ENCODE measurements around the gene SHKBP1.
"Not testable (repeated sequence)": the region's sequence is repeated elsewhere in the genome, so short reads cannot be mapped to it uniquely, and the experiment has no call there.

SHKBP1 gene

DNA sequence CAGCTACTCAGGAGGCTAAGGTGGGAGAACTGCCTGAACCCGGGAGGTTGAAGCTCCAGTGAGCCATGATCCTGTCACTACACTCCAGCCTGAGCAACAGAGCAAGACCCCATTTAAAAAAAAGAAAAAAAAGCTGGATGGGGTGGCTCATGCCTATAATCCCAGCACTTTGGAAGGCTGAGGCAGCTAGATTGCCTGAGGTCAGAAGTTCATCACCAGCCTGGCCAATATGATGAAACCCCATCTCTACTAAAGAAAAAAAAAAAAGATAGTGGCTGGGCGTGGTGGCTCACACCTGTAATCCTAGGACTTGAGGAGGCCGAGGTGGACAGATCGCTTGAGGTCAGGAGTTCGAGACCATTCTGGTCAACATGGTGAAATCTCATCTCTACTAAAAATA, 39.5 kb downstream of the SHKBP1 start:
- no peak for DNase-seq

DNA sequence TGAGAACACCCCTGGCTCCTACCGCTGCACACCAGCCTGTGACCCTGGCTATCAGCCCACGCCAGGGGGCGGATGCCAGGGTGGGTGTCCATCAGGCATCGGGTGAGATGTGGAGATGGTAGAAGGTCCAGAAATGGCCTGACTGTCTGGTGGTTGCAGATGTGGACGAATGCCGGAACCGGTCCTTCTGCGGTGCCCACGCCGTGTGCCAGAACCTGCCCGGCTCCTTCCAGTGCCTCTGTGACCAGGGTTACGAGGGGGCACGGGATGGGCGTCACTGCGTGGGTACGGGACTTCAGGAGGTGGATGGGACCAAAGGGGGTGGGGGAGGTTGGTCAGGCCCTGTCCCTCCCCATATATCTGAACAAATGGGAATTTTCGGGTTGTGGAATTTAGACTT, 40.3 kb downstream of the SHKBP1 start:
- DNase-seq = no peak

DNA sequence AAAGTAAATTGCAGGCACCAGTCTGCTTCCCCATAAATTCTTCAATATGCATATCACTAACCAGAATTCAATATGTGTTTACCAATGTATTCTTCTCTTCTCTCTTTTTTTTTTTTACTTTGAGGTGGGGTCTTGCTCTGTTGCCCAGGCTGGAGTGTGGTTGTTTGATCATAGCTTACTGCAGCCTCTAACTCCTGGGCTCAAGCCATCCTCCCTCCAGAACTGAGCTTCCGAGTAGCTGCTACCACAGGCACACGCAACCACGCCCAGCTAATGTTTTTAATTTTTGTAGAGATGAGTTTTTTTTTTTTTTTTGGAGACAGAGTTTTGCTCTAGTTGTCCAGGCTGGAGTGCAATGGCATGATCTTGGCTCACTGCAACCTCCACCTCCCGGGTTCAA, 41.3 kb downstream of the SHKBP1 start:
- no peak for DNase-seq

DNA sequence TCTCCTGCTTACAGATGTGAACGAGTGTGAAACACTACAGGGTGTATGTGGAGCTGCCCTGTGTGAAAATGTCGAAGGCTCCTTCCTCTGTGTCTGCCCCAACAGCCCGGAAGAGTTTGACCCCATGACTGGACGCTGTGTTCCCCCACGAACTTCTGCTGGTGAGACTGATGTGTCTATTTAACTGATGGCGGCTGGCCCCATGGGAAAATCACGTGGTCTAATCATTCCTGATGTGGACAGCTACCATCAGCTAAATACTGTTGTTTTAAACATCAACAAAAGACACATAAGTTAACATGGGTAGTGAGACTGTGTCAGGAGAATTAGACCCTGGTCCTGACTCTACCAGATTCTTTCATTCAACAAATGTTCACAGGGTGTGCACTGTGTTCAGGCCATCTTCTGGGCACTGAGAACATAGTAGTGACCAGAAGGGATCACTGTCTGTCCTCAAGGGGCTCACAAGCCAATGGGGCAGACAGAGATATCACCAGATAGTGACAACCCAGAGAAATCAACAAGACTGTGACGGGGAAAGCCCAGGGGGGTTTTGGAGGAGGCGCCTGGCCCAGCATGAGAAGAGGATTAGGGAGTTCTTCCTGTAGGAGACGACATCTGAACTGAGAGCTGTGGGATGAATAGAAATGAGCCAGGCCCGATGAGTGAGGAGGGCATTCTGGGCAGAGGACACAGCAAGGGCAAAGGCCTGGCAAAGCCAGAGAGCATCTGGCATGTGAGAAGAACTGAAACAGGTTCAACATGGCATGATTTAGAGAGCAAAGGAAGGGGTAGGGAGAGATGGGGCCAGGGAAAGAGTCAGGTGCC, 42.9 kb downstream of the SHKBP1 start:
- no peak for DNase-seq

DNA sequence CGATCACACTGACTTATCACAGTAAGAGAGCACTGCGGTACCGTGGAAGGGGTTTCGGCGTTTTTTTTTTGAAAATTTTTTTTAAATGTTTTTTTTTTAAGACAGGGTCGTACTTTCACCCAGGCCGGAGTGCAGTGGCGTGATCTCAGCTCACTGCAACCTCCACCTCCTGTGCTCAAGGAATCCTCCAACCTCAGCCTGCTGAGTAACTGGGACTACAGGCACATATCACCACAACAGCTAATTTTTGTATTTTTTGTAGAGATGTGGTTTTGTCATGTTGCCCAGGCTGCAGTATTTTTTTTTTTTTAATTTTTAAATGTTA, 43.5 kb downstream of the SHKBP1 start:
- no peak for DNase-seq

DNA sequence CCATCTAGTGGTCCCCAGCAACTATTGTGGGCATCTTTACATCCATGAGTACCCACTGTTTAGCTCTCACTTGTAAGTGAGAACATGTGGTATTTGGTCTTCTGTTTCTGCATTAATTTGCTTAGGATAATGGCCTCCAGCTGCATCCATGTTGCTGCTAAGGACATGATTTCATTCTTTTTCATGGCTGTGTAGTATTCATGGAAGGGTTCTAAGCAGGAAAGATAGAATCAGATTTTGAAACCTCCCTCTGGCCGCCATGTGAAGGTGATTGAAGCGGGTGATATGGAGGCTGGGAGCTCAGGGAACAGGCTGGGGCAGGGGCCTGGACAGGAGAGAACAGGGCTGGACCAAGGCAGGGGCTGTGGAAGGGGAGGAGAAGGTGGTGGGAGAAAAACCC, 44.6 kb downstream of the SHKBP1 start:
- DNase-seq = no peak

DNA sequence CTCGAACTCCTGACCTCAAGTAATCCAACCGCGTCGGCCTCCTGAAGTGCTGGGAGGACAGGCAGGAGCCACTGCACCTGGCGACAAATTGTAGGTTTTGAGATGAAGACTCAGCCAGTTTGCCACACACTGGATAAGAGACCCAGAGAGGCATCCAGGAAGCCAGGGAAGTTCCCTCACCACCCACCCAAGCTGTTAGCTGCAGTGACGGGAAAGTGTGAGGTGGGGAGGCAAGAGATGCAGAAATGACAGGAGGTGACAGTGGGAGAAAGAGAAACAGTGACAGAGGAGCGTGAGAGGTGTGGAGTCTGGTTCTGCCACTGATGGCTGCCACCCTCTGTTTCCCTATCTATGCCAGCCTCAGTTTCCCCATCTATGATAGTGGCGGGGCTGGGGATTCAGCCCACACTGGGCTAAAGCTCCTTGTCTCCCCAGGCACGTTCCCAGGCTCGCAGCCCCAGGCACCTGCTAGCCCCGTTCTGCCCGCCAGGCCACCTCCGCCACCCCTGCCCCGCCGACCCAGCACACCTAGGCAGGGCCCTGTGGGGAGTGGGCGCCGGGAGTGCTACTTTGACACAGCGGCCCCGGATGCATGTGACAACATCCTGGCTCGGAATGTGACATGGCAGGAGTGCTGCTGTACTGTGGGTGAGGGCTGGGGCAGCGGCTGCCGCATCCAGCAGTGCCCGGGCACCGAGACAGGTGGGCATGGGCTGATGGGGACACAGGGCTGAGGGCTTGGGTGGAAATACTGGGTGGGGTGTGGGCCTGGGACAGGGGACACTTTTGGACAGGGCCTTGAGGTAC, 45.5 kb downstream of the SHKBP1 start:
- DNase-seq = no peak

DNA sequence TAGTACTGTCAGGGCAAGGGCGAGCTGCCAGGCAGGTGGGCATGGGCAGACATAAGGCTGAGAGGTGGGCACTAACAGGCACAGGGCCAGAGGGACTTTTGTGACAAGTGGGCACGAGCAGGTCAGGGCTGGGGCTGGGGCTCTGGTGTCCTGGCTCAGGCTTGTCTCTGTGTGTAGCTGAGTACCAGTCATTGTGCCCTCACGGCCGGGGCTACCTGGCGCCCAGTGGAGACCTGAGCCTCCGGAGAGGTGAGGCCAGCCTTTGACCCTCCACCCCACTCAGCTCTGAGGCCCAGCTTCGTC, 46.1 kb downstream of the SHKBP1 start:
- DNase-seq = no peak

DNA sequence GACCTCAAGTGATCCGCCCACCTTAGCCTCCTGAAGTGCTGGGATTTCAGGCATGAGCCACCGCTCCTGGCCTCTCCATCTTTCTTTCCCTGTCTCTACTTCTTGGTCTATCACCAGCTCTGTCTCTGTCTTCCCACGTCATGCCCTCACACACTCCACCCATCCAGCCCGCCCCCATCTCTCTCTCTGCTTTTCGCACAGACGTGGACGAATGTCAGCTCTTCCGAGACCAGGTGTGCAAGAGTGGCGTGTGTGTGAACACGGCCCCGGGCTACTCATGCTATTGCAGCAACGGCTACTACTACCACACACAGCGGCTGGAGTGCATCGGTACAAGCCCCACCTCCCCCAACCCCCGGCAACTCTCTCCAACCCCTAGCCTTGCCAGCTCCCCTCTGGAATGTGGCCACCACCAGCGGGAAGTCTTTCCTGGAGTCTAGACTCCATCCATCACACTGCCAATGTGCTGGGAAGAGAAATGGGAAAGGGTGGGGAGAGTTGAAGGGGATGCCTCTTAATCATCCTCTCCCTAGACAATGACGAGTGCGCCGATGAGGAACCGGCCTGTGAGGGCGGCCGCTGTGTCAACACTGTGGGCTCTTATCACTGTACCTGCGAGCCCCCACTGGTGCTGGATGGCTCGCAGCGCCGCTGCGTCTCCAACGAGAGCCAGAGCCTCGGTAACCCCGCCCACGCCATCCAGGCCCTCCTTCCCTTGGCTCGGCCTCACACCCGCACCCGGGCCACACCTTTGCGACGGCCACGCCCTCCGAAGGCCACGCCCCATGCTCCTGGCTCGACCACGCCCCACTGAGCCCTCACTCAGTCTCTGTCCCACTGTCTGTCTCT, 47.0 kb downstream of the SHKBP1 start:
- DNase-seq = no peak

DNA sequence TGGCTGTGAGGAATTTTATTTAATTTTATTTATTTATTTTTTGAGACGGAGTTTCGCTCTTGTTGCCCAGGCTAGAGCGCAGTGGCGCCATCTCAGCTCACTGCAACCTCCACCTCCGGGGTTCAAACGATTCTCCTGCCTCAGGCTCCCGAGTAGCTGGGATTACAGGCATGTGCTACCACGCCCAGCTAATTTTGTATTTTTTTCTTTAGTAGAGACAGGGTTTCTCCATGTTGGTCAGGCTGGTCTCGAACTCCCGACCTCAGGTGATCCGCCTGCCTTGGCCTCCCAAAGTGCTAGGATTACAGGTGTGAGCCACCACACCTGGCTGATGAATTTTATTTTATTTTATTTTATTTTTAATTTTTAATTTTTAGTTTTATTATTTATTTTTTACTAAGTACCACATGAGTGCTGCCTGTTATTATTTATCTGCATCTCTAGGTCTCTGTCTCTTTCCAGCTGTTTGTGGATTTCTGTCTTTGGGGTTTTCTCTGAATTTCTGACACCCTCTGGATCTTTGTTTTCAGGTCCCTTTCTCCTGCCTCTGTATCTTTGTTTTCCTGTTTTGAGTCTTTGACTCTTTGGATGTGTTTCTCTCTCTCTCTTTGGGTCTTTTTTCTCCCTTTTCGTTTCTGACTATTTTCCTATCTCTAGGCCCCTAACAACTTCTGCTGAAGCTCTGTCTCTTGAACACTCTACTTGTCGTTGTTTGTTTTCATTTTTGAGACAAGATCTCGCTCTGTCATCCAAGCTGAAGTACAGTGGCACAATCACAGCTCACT, 47.9 kb downstream of the SHKBP1 start:
- DNase-seq = not testable (repeated sequence)

DNA sequence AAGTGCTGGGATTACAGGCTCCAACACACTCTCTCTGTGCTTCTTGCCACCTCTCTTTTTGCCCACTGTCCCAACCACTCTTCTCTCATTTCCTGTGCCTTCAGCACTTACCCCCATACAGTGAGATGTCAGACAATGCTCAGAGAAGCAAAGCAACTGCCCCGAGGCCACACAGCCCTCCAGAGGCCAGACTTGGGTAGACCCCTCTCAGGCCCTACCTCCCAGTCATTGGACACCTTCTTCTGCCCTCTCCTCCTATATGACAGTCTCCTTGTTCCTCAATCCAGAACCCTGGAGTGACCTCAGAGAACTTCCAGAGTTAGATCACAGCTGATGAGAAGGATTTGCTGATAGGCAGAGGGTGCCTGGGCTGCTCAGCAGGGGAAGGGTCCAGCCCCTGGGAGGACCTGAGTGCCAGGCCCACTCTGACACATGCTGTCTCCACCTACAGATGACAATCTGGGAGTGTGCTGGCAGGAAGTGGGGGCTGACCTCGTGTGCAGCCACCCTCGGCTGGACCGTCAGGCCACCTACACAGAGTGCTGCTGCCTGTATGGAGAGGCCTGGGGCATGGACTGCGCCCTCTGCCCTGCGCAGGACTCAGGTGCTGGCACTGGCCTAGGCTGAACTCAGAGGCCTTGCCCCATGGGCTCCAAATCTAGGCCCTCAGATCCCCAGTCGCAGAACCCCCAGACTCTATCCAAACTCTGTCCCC, 48.9 kb downstream of the SHKBP1 start:
- DNase-seq = no peak

DNA sequence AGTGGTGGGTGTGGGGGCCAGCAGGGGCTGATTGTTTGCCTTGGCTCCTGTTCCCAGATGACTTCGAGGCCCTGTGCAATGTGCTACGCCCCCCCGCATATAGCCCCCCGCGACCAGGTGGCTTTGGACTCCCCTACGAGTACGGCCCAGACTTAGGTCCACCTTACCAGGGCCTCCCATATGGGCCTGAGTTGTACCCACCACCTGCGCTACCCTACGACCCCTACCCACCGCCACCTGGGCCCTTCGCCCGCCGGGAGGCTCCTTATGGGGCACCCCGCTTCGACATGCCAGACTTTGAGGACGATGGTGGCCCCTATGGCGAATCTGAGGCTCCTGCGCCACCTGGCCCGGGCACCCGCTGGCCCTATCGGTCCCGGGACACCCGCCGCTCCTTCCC, 50.2 kb downstream of the SHKBP1 start:
- no peak for DNase-seq

DNA sequence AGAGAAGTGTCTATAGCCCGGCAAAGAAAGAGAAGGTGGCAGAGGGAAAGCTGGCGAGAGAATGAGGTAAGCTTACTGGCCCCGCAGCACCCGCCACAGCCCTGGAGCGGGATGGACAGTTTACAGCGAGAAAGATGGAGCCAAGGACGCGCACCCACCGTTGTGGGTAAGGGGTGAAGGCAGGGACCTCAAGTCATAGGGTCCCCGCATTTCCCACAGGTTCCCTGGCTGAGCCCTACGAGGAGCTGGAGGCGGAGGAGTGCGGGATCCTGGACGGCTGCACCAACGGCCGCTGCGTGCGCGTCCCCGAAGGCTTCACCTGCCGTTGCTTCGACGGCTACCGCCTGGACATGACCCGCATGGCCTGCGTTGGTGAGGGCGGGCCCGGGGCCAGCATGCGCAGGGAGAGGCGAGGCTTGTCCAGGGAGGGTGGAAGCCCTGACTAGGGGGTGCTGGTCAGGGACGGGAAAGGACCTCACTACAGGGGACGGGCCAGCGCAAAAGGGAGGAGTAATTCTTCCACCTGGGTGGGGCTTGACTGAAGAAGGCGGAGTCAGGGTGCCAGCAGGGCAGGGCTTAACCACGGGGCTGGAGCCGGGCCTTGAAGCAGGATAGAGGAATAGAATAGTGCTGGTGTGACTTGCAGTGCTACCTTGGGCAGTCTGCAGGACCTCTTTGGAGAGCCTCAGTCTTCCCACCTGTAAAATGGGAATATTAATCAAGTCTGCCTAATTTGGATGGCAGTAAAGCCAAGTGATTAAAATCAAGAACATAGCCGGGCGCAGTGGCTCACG, 51.0 kb downstream of the SHKBP1 start:
- DNase-seq = no peak

DNA sequence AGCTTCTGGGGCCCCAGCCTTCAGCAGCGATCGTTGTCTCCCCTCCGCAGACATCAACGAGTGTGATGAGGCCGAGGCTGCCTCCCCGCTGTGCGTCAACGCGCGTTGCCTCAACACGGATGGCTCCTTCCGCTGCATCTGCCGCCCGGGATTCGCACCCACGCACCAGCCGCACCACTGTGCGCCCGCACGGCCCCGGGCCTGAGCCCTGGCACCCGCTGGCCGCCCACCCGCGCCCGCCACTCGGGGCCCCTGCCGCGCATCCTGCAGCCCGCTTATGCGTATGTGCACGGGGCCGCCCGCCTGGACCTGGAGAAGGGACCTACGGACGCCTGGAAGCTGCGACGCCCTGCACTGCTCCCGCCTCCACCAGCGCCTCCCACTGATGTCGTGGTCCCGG, 52.7 kb downstream of the SHKBP1 start:
- DNase-seq = no peak

DNA sequence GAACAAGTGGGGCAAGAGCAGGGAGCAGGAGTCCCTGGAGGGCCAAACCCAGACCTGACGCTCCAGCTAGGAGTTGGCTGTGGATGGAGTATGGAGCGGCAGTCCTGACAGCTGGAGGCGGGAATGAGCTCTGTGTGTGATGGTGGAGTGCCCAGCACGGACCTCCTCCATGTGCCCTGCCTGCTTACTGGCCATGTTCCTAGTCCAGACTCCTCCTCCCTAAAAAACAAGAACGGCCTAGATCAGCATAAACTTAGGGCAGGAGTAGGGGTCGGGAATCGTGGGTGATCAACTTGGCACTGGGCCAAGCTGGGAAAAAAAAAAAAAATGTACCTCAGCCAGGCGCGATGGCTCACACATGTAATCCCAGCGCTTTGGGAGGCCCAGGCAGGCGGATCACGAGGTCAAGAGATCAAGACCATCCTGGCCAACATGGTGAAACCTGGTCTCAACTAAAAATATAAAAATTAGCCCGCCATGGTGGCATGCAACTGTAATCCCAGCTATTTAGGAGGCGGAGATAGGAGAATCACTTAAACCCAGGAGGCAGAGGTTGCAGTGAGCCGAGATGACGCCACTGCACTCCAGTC, 54.0 kb downstream of the SHKBP1 start:
- DNase-seq = no peak

DNA sequence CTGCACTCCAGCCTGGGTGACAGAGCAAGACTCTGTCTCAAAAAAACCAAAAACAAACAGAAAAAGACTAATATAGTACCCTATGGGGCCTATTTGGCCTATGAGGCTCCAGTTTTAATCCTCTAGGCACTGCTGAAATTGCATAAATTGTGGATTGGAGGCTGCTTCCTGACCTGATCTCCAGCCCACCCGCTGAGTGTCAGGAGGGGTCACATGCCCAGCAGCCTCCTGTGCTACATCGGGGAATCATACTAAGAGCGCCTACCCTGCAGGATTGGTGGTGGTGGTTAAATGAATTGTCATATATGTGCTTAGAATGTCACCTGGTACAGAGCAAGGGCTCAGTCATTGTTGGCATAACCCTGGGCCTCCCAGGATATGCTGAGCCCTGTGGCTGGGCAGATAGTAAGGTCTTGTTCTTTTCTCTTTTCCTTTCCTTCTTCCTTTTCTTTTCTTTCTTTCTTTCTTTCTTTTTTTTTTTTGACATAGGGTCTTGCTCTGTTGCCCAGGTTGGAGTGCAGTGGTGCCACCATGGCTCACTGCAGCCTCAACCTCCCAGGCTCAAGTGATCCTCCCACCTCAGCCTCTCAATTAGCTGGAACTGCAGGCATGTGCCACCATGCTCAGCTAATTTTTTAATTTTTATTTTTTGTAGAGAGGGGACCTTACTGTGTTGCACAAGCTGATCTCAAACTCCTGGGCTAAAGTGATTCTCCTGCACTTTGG, 55.8 kb downstream of the SHKBP1 start:
- no peak for DNase-seq

DNA sequence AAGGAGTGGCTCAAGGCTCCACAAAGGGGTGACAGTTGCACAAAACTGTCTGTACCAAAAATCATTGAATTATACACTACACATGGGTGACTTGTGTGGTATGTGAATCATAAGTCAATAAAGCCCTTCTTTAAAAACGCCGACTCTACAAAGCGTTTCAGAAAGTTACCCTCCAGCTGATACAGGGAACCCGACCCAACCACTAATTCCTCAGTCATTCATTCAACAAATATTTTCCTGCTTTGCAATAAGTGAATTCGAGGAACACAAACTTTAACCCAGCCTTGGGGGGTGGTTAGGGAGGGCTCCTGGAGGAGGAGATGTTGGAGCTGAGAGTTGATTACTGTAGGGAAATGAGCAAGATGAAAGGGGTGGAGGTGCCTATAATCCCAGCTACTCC, 56.5 kb downstream of the SHKBP1 start:
- DNase-seq = no peak

DNA sequence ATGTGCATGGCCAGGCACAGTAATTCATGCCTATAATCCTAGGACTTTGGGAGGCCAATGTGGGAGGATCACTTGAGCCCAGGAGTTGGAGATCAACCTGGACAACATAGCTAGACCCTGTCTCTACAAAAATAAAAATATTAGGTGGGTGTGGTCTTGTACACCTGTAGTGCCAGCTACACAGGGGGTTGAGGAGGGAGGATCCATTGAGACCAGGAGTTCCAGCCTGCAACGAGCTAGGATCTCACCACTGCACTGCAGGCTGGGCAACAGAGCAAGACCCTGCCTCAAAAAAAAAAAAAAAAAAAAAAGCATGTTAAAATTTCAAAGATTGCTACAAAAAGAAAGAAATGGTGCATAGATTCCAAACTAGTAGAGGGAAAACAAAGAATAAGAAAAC, 61.7 kb downstream of the SHKBP1 start:
- no peak for DNase-seq

DNA sequence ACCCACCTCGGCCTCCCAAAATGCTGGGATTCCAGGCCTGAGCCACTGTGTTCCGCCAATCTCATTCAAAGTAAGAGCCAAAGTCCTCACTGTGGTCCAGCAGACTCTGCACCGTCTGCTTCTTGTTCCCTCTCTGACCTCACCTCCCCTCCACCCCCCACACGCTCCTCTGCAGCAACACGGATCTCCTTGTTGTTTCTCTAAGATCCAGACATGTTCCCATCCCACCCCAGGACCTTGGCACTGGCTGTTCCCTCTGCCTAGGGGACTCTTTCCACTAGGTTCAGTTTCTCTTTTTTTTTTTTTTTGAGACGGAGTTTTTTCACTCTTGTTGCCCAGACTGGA, 62.9 kb downstream of the SHKBP1 start:
- no peak for DNase-seq

DNA sequence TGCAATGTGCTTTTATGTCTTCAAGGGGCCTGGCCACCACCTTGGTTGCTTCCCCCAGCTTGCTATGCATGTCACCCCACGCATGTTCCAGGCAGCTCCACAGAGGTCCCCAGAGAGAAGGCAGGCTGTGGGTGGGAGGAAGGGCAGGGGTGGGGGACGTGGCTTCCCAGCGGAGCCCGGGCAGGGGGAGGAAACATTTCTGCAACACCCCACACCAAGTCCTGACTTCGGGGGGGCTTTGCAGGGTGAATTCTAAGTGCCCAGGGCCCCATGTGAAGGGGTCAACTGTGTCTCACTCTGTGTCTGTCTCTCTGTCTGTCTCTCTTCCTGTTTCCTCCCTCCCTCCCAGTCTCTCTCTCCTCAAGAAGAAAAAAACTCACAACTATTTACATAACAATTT, 64.1 kb downstream of the SHKBP1 start:
- DNase-seq = peak; percentile 9
